22Rv1 (cell line): ENCODE results near the gene FBXL13.

Experiments used
- CTCF ChIP-seq: fragments of 450-650 bp; IDR thresholded peaks from 2 replicates; pipeline ENCODE4 v1.5.1; 2017; ENCODE audit warnings: mild to moderate bottlenecking
- ZFX ChIP-seq: fragments of 450-650 bp; IDR thresholded peaks from 2 replicates; pipeline ENCODE4 v1.6.1; 2017; ENCODE audit warnings: antibody characterized with exemption, borderline replicate concordance

DNA sequence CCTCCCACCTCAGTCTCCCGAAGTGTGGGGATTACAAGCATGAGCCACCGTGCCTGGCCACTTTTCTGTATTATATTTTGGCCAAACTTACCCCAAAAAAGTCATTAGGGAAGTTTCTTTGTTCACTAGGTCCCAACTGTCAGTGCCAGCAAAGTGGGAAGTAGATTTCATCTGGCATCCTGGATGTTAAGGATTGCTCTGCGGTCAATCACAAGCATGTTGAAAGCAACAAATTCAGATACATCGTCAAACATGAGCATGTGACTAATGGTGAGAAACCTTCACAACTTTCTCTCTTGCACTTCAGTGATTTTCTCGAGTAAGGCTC is 176.1 kb downstream of the FBXL13 start:
- TF ChIP-seq CTCF, result no peak
- TF ChIP-seq ZFX, result no peak
